NT2/D1 (cell line): Measurements from ENCODE around the gene MAST4.

Source experiments
- SUZ12 ChIP-seq: IDR thresholded peaks from 2 replicates; pipeline ENCODE4 v1.6.1; 2011; ENCODE audit not compliant: insufficient read length, insufficient read depth; ENCODE audit errors: extremely low read depth
- YY1 ChIP-seq: IDR thresholded peaks from 2 replicates; pipeline ENCODE4 v1.6.1; 2011; ENCODE audit not compliant: insufficient read length, insufficient read depth
- ZNF274 ChIP-seq: IDR thresholded peaks from 2 replicates; pipeline ENCODE4 v1.6.1; 2011; ENCODE audit warnings: mild to moderate bottlenecking, low read depth, low read length

DNA sequence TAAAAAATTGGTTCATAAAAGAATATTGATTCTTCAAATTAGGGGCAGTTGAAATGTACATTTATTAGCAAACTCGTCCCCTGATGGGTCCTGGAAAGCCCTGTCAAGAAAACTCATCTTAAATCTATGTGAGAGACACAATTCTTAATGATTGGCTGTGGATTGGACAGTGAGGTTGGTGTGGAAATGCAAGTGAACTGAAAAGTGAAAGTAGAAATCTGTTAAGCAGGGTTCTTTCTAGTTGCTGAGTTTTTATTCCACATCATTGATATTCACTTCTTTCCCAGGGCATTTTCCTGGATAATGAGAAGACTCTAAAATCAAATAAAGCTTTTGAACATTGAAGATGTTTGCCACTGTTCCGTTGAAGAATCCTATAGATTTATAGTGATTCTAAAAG lies 292.4 kb downstream of the MAST4 start:
- TF ChIP-seq SUZ12 (no peak), YY1 (no peak), ZNF274 (no peak)
